ENCODE data around the gene SLIT1.
"Not testable (repeated sequence)": the region's sequence is repeated elsewhere in the genome, so short reads cannot be mapped to it uniquely, and the experiment has no call there.

SLIT1 gene

GRCh38 chr10:97097084-97097433 lies 88.7 kb downstream of the SLIT1 start:
- H3K4me1 ChIP-seq (ENCODE audit: control insufficient read depth, insufficient read depth, low read length): no peaks in the 10 kb centered on the region
- H3K9ac ChIP-seq (ENCODE audit: low read length): no peak overlapping the region
- H3K27me3 ChIP-seq (ENCODE audit: control insufficient read depth, insufficient read depth, low read length): peaks cover 12% of the 10 kb centered on the region

GRCh38 chr10:97096261-97097083 lies 89.3 kb downstream of the SLIT1 start:
- Histone ChIP-seq H3K9me3 (ENCODE audit: control insufficient read depth, low read length) (no peaks in the 10 kb centered on the region), H3K27me3 (ENCODE audit: control insufficient read depth, insufficient read depth, low read length) (peaks cover 12% of the 10 kb centered on the region), H3K36me3 (ENCODE audit: control insufficient read depth, insufficient read depth, low read length) (no peaks in the 10 kb centered on the region), H3K9ac (ENCODE audit: low read length) (no peak overlapping the region), H3K4me3 (ENCODE audit: low read length) (no peak overlapping the region), H3K4me1 (ENCODE audit: control insufficient read depth, insufficient read depth, low read length) (no peaks in the 10 kb centered on the region)

More at GRCh38 chr10:97097084-97097433, 88.7 kb downstream of the SLIT1 start:
- Histone ChIP-seq H3K4me3 (ENCODE audit: low read length) (no peak overlapping the region), H3K9me3 (ENCODE audit: control insufficient read depth, low read length) (no peaks in the 10 kb centered on the region), H3K36me3 (ENCODE audit: control insufficient read depth, insufficient read depth, low read length) (no peaks in the 10 kb centered on the region)

GRCh38 chr10:97095701-97096260 lies 90.0 kb downstream of the SLIT1 start:
- H3K9ac ChIP-seq (ENCODE audit: low read length): no peak overlapping the region
- H3K4me1 ChIP-seq (ENCODE audit: control insufficient read depth, insufficient read depth, low read length): no peaks in the 10 kb centered on the region
- no peak overlapping the region for H3K4me3 ChIP-seq (ENCODE audit: low read length)
- peaks cover 12% of the 10 kb centered on the region for H3K27me3 ChIP-seq (ENCODE audit: control insufficient read depth, insufficient read depth, low read length)
- H3K9me3 ChIP-seq (ENCODE audit: control insufficient read depth, low read length): no peaks in the 10 kb centered on the region
- H3K36me3 ChIP-seq (ENCODE audit: control insufficient read depth, insufficient read depth, low read length): no peaks in the 10 kb centered on the region

GRCh38 chr10:97090644-97091043 lies 95.1 kb downstream of the SLIT1 start:
- no peaks in the 10 kb centered on the region for H3K36me3 ChIP-seq (ENCODE audit: control insufficient read depth, insufficient read depth, low read length)
- H3K9ac ChIP-seq (ENCODE audit: low read length): no peak overlapping the region
- no peaks in the 10 kb centered on the region for H3K9me3 ChIP-seq (ENCODE audit: control insufficient read depth, low read length)
- H3K4me1 ChIP-seq (ENCODE audit: control insufficient read depth, insufficient read depth, low read length): no peaks in the 10 kb centered on the region
- peaks cover 16% of the 10 kb centered on the region for H3K27me3 ChIP-seq (ENCODE audit: control insufficient read depth, insufficient read depth, low read length)
- H3K4me3 ChIP-seq (ENCODE audit: low read length): no peak overlapping the region

GRCh38 chr10:97090035-97090434 lies 95.7 kb downstream of the SLIT1 start:
- H3K9ac ChIP-seq (ENCODE audit: low read length): no peak overlapping the region

GRCh38 chr10:97089209-97089870 lies 96.4 kb downstream of the SLIT1 start:
- H3K36me3 ChIP-seq (ENCODE audit: control insufficient read depth, insufficient read depth, low read length): no peaks in the 10 kb centered on the region
- H3K9me3 ChIP-seq (ENCODE audit: control insufficient read depth, low read length): no peaks in the 10 kb centered on the region
- H3K4me1 ChIP-seq (ENCODE audit: control insufficient read depth, insufficient read depth, low read length): no peaks in the 10 kb centered on the region
- H3K9ac ChIP-seq (ENCODE audit: low read length): no peak overlapping the region
- H3K4me3 ChIP-seq (ENCODE audit: low read length): no peak overlapping the region
- peaks cover 16% of the 10 kb centered on the region for H3K27me3 ChIP-seq (ENCODE audit: control insufficient read depth, insufficient read depth, low read length)

More at GRCh38 chr10:97090035-97090434, 95.7 kb downstream of the SLIT1 start:
- H3K36me3 ChIP-seq (ENCODE audit: control insufficient read depth, insufficient read depth, low read length): no peaks in the 10 kb centered on the region
- H3K9me3 ChIP-seq (ENCODE audit: control insufficient read depth, low read length): no peaks in the 10 kb centered on the region
- H3K4me3 ChIP-seq (ENCODE audit: low read length): no peak overlapping the region
- H3K4me1 ChIP-seq (ENCODE audit: control insufficient read depth, insufficient read depth, low read length): no peaks in the 10 kb centered on the region
- H3K27me3 ChIP-seq (ENCODE audit: control insufficient read depth, insufficient read depth, low read length): peaks cover 16% of the 10 kb centered on the region

- Histone ChIP-seq H3K9me3 (ENCODE audit: control insufficient read depth, low read length) (no peaks in the 10 kb centered on the region), H3K4me1 (ENCODE audit: control insufficient read depth, insufficient read depth, low read length) (no peaks in the 10 kb centered on the region), H3K9ac (ENCODE audit: low read length) (no peak overlapping the region), H3K4me3 (ENCODE audit: low read length) (no peak overlapping the region), H3K36me3 (ENCODE audit: control insufficient read depth, insufficient read depth, low read length) (no peaks in the 10 kb centered on the region), H3K27me3 (ENCODE audit: control insufficient read depth, insufficient read depth, low read length) (peaks cover 16% of the 10 kb centered on the region)
Observed at GRCh38 chr10:97087296-97087695, 98.5 kb downstream of the SLIT1 start.

- Histone ChIP-seq H3K4me1 (ENCODE audit: control insufficient read depth, insufficient read depth, low read length) (no peaks in the 10 kb centered on the region), H3K4me3 (ENCODE audit: low read length) (no peak overlapping the region), H3K36me3 (ENCODE audit: control insufficient read depth, insufficient read depth, low read length) (no peaks in the 10 kb centered on the region), H3K9me3 (ENCODE audit: control insufficient read depth, low read length) (no peaks in the 10 kb centered on the region), H3K27me3 (ENCODE audit: control insufficient read depth, insufficient read depth, low read length) (peaks cover 16% of the 10 kb centered on the region), H3K9ac (ENCODE audit: low read length) (no peak overlapping the region)
Observed at GRCh38 chr10:97086530-97086929, 99.2 kb downstream of the SLIT1 start.

GRCh38 chr10:97083228-97083829 lies 102.4 kb downstream of the SLIT1 start:
- H3K4me3 ChIP-seq (ENCODE audit: low read length): no peak overlapping the region
- H3K4me1 ChIP-seq (ENCODE audit: control insufficient read depth, insufficient read depth, low read length): no peaks in the 10 kb centered on the region
- no peaks in the 10 kb centered on the region for H3K36me3 ChIP-seq (ENCODE audit: control insufficient read depth, insufficient read depth, low read length)
- no peak overlapping the region for H3K9ac ChIP-seq (ENCODE audit: low read length)
- peaks cover 7% of the 10 kb centered on the region for H3K27me3 ChIP-seq (ENCODE audit: control insufficient read depth, insufficient read depth, low read length)
- no peaks in the 10 kb centered on the region for H3K9me3 ChIP-seq (ENCODE audit: control insufficient read depth, low read length)

- not testable (repeated sequence) for H3K4me3 ChIP-seq (ENCODE audit: low read length); H3K9me3 ChIP-seq (ENCODE audit: control insufficient read depth, low read length); H3K4me1 ChIP-seq (ENCODE audit: control insufficient read depth, insufficient read depth, low read length); H3K9ac ChIP-seq (ENCODE audit: low read length); H3K36me3 ChIP-seq (ENCODE audit: control insufficient read depth, insufficient read depth, low read length); H3K27me3 ChIP-seq (ENCODE audit: control insufficient read depth, insufficient read depth, low read length)
Observed at GRCh38 chr10:97082575-97082974, 103.2 kb downstream of the SLIT1 start.

- H3K9ac ChIP-seq (ENCODE audit: low read length): no peak overlapping the region
- H3K27me3 ChIP-seq (ENCODE audit: control insufficient read depth, insufficient read depth, low read length): peaks cover 7% of the 10 kb centered on the region
- no peak overlapping the region for H3K4me3 ChIP-seq (ENCODE audit: low read length)
Observed at GRCh38 chr10:97081621-97082235, 104.0 kb downstream of the SLIT1 start.

More at GRCh38 chr10:97081621-97082235, 104.0 kb downstream of the SLIT1 start:
- no peaks in the 10 kb centered on the region for H3K9me3 ChIP-seq (ENCODE audit: control insufficient read depth, low read length)
- H3K4me1 ChIP-seq (ENCODE audit: control insufficient read depth, insufficient read depth, low read length): no peaks in the 10 kb centered on the region
- H3K36me3 ChIP-seq (ENCODE audit: control insufficient read depth, insufficient read depth, low read length): no peaks in the 10 kb centered on the region
